HUES48 (cell line): ENCODE data around the gene ARHGDIA.
A peak's percentile ranks its signal among the peaks of the same experiment; 100 is the strongest.

Experiments
- H3K27ac ChIP-seq: one replicate; pipeline ENCODE4 v1.7.0; 2013; ENCODE audit warnings: low read depth, low read length, inconsistent platforms
- H3K27me3 ChIP-seq: 2 replicates; pipeline ENCODE4 v1.6.1; 2013; ENCODE audit warnings: mild to moderate bottlenecking, low read length; ENCODE audit not compliant: control insufficient read depth, insufficient read depth
- H3K36me3 ChIP-seq: 2 replicates; pipeline ENCODE4 v1.6.1; 2013; ENCODE audit warnings: low read length; ENCODE audit not compliant: control insufficient read depth, insufficient read depth
- H3K4me1 ChIP-seq: 2 replicates; pipeline ENCODE4 v1.6.1; 2013; ENCODE audit warnings: mild to moderate bottlenecking, low read length; ENCODE audit not compliant: control insufficient read depth, insufficient read depth
- H3K4me3 ChIP-seq: 2 replicates; pipeline ENCODE4 v1.5.1; 2013; ENCODE audit warnings: mild to moderate bottlenecking, low read depth, low read length
- H3K9ac ChIP-seq: 2 replicates; pipeline ENCODE4 v1.6.1; 2013; ENCODE audit warnings: mild to moderate bottlenecking, low read depth, low read length, moderate library complexity
- H3K9me3 ChIP-seq: 2 replicates; pipeline ENCODE4 v1.6.1; 2013; ENCODE audit warnings: low read length; ENCODE audit not compliant: control insufficient read depth, insufficient read depth

Gene ARHGDIA

GRCh38 chr17:81884968-81885367, 13.8 kb upstream of the ARHGDIA start:
- Histone ChIP-seq H3K4me3 (no peak overlapping the region), H3K4me1 (peaks cover 4% of the 10 kb centered on the region; the same call in 1 of the 2 replicates), H3K9me3 (no peaks in the 10 kb centered on the region), H3K9ac (no peak overlapping the region), H3K36me3 (peaks cover 82% of the 10 kb centered on the region), H3K27ac (no peak overlapping the region), H3K27me3 (no peaks in the 10 kb centered on the region)

GRCh38 chr17:81884520-81884919, 13.4 kb upstream of the ARHGDIA start:
- H3K27me3 ChIP-seq, result no peaks in the 10 kb centered on the region
- no peak overlapping the region for H3K9ac ChIP-seq
- H3K9me3 ChIP-seq, result no peaks in the 10 kb centered on the region
- peaks cover 82% of the 10 kb centered on the region for H3K36me3 ChIP-seq
- H3K27ac ChIP-seq, result no peak overlapping the region
- no peaks in the 10 kb centered on the region for H3K4me1 ChIP-seq
- H3K4me3 ChIP-seq, result no peak overlapping the region

GRCh38 chr17:81879121-81879520, 8.0 kb upstream of the ARHGDIA start:
- Histone ChIP-seq H3K27ac (no peak overlapping the region), H3K27me3 (no peaks in the 10 kb centered on the region), H3K4me3 (no peak overlapping the region), H3K36me3 (peaks cover 46% of the 10 kb centered on the region), H3K4me1 (no peaks in the 10 kb centered on the region), H3K9ac (no peak overlapping the region), H3K9me3 (no peaks in the 10 kb centered on the region)

- Histone ChIP-seq H3K27ac (no peak overlapping the region), H3K36me3 (peaks cover 44% of the 10 kb centered on the region)
Observed at GRCh38 chr17:81878294-81878693, 7.2 kb upstream of the ARHGDIA start.

GRCh38 chr17:81877569-81877968, 6.4 kb upstream of the ARHGDIA start:
- Histone ChIP-seq H3K9ac (no peak overlapping the region), H3K27ac (no peak overlapping the region), H3K4me1 (no peaks in the 10 kb centered on the region), H3K27me3 (no peaks in the 10 kb centered on the region), H3K4me3 (no peak overlapping the region), H3K36me3 (peaks cover 39% of the 10 kb centered on the region), H3K9me3 (no peaks in the 10 kb centered on the region)

More at GRCh38 chr17:81878294-81878693, 7.2 kb upstream of the ARHGDIA start:
- H3K9ac ChIP-seq, result no peak overlapping the region
- no peaks in the 10 kb centered on the region for H3K27me3 ChIP-seq
- no peak overlapping the region for H3K4me3 ChIP-seq
- no peaks in the 10 kb centered on the region for H3K9me3 ChIP-seq
- no peaks in the 10 kb centered on the region for H3K4me1 ChIP-seq

GRCh38 chr17:81871387-81872230, 472 bp upstream of the ARHGDIA start:
- H3K27ac ChIP-seq, result peak overlapping the region; percentile 94
- peaks cover 26% of the 10 kb centered on the region for H3K4me1 ChIP-seq
- peak overlapping the region; percentile 92 for H3K9ac ChIP-seq
- no peaks in the 10 kb centered on the region for H3K27me3 ChIP-seq
- peaks cover 11% of the 10 kb centered on the region for H3K36me3 ChIP-seq
- H3K9me3 ChIP-seq, result no peaks in the 10 kb centered on the region
- peak overlapping the region; percentile 92 for H3K4me3 ChIP-seq

GRCh38 chr17:81870131-81870980, 781 bp downstream of the ARHGDIA start:
- Histone ChIP-seq H3K36me3 (peaks cover 17% of the 10 kb centered on the region), H3K27me3 (no peaks in the 10 kb centered on the region), H3K4me1 (peaks cover 26% of the 10 kb centered on the region)

GRCh38 chr17:81869221-81870130, 1.7 kb downstream of the ARHGDIA start:
- H3K9ac ChIP-seq, result peak overlapping the region; percentile 4; the same call in 1 of the 2 replicates
- H3K4me1 ChIP-seq, result peaks cover 26% of the 10 kb centered on the region
- H3K9me3 ChIP-seq, result no peaks in the 10 kb centered on the region
- peak overlapping the region; percentile 87 for H3K4me3 ChIP-seq
- H3K27ac ChIP-seq, result peak overlapping the region; percentile 94
- peaks cover 21% of the 10 kb centered on the region for H3K36me3 ChIP-seq
- H3K27me3 ChIP-seq, result no peaks in the 10 kb centered on the region

More at GRCh38 chr17:81870131-81870980, 781 bp downstream of the ARHGDIA start:
- peak overlapping the region; percentile 70 for H3K9ac ChIP-seq
- no peaks in the 10 kb centered on the region for H3K9me3 ChIP-seq
- peak overlapping the region; percentile 87 for H3K4me3 ChIP-seq
- H3K27ac ChIP-seq, result peak overlapping the region; percentile 94

GRCh38 chr17:81868674-81869220, 2.4 kb downstream of the ARHGDIA start:
- H3K4me3 ChIP-seq, result no peak overlapping the region
- H3K27me3 ChIP-seq, result no peaks in the 10 kb centered on the region
- H3K36me3 ChIP-seq, result peaks cover 26% of the 10 kb centered on the region
- H3K9me3 ChIP-seq, result no peaks in the 10 kb centered on the region
- peaks cover 26% of the 10 kb centered on the region for H3K4me1 ChIP-seq
- peak overlapping the region; percentile 4; the same call in 1 of the 2 replicates for H3K9ac ChIP-seq
- H3K27ac ChIP-seq, result peak overlapping the region; percentile 87
